Lung (tissue), 12 donors: ENCODE measurements around the gene TMEM53. TPM values are rescaled to one million over a fixed set of nuclear protein-coding genes. Genes with fewer than 3 reads are reported as not detected.
A peak's percentile ranks its signal among the peaks of the same experiment; 100 is the strongest.

ENCODE experiments used
- ATAC-seq: fragments of 200-7000 bp; cut with Tn5 transposase; one replicate; pipeline ENCODE4 v1.9.1; 2020; ENCODE audit warnings: moderate number of reproducible peaks; ENCODE audit not compliant: insufficient read depth, low FRiP score
- DNase-seq, 3 donors: peaks; one replicate each; pipeline ENCODE4 v3.0.0-alpha.2; 2013 to 2017
- H3K27ac ChIP-seq, 2 donors: one replicate each; pipeline ENCODE4 v1.5.1; 2013; ENCODE audit warnings: mild to moderate bottlenecking in 2 of 2, moderate library complexity in 2 of 2, control low read depth in 1 of 2, inconsistent platforms in 1 of 2, low read depth in 1 of 2, low read length in 1 of 2
- H3K27me3 ChIP-seq, 3 donors: one replicate each; pipeline ENCODE4 v1.5.1; 2013; ENCODE audit warnings: low read length in 2 of 3; ENCODE audit not compliant: control insufficient read depth in 3 of 3, insufficient read depth in 3 of 3
- H3K36me3 ChIP-seq, 4 donors: one replicate each; pipeline ENCODE4 v1.5.1; 2013; ENCODE audit warnings: low read length in 4 of 4, mild to moderate bottlenecking in 1 of 4, moderate library complexity in 1 of 4; ENCODE audit not compliant: control insufficient read depth in 4 of 4, insufficient read depth in 4 of 4
- H3K4me1 ChIP-seq, 5 donors: one replicate each; pipeline ENCODE4 v1.5.1; 2013; ENCODE audit warnings: low read length in 5 of 5, mild to moderate bottlenecking in 2 of 5, moderate library complexity in 1 of 5; ENCODE audit not compliant: control insufficient read depth in 5 of 5, insufficient read depth in 5 of 5
- H3K4me3 ChIP-seq: one replicate; pipeline ENCODE4 v1.5.1; 2013; ENCODE audit warnings: mild to moderate bottlenecking, control low read depth, moderate library complexity
- H3K9ac ChIP-seq, 2 donors: one replicate each; pipeline ENCODE4 v1.5.1; 2013; ENCODE audit warnings: low read length in 2 of 2, control low read depth in 1 of 2; ENCODE audit not compliant: insufficient read depth in 1 of 2
- H3K9me3 ChIP-seq, 4 donors: one replicate each; pipeline ENCODE4 v1.5.1; 2013; ENCODE audit warnings: low read length in 3 of 4, mild to moderate bottlenecking in 1 of 4, moderate library complexity in 1 of 4; ENCODE audit not compliant: control insufficient read depth in 4 of 4, insufficient read depth in 3 of 4
- WGBS, 2 donors: extraction: QIAGEN DNeasy Blood & Tissue Kit; methylation state at CpG; one replicate each; pipeline ENCODE4 v1.1.7; 2013; 5-methylcytosine and 5-hydroxymethylcytosine counted together
- polyA plus RNA-seq, 2 donors: library from polyadenylated mRNA; stranded (reverse); fragments of 200-250 nt; gene quantifications; one replicate each; pipeline ENCODE4 v1.2.1, GENCODE V29; 2013
- total RNA-seq, 2 donors: library from RNA; depleted of rRNA in 1 of 2; stranded (reverse); fragments of >200 nt in 1 of 2; gene quantifications; one replicate each; pipeline ENCODE4 v1.2.1, GENCODE V29; 2014 to 2021
- TF ChIP-seq, protein P1 (sequence below): IDR thresholded peaks from 2 replicates; pipeline ENCODE4 v1.5.1; 2012; ENCODE audit warnings: mild to moderate bottlenecking; ENCODE audit errors: control extremely low read depth, extremely low read depth
- donor health status: control.
- donor health status: control.
- donor health status: Bipolar disorder and iron deficiency.
- donor health status: healthy.
- donor health status: DM: yes; HTN: yes; CAD: no.

The TMEM53 gene
- total and polyA plus RNA-seq, 4 donors = 7.1 to 26.4 (median 18.4) TPM

DNA sequence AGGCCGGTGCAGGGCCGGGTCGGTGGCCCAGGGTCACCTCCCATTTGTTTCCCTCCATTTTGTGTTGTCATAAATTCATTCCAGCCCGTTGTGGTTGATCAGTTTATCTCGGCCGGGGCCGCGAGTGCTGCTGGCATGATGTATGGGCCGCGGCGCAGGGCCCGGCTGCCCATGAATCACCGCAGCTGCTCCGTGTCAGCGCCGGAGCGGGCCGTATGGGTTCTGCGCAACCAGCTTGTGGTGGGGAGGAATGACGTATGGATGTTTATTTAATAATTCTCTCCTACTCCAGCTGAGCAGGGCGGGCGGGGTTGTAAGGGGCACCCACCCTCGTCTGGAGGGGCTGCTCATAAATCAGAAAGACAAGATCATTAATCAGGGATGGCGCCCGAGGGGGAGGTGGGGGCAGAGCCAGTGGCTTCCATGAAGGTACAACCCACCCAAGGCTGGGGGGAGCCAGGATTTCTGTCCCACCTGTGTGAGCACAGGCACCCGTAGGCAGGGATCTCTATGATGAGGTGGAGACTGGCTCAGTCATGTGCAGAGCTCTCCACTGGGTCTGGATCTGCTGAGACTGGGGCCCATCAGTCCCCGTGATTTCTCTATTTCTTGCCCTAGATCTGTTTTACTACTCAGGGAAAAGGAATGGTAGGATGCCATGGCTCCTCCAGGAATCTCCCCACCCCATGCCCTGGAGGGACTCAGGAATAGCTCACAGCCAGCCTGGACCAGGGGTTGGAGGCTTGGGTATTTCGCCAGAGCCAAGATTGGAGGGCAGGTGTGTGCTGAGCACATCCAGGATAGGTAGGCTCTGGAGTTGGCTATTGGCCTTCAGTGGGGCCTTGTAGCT is 27.8 kb downstream of the TMEM53 start:
- ATAC-seq (no peak), DNase-seq (peak; percentile 43 to 59 (median 43))
- no peaks in the 10 kb centered on the region for H3K27me3 ChIP-seq
- peaks cover 13 to 92% (median 27%) of the 10 kb centered on the region in 4 donors for H3K36me3 ChIP-seq
- H3K9ac ChIP-seq = no peak overlapping the region
- H3K4me1 ChIP-seq = peaks cover 0 to 24% (median 0%) of the 10 kb centered on the region in 5 donors
- H3K9me3 ChIP-seq = no peaks in the 10 kb centered on the region
- TF ChIP-seq, protein P1, sequence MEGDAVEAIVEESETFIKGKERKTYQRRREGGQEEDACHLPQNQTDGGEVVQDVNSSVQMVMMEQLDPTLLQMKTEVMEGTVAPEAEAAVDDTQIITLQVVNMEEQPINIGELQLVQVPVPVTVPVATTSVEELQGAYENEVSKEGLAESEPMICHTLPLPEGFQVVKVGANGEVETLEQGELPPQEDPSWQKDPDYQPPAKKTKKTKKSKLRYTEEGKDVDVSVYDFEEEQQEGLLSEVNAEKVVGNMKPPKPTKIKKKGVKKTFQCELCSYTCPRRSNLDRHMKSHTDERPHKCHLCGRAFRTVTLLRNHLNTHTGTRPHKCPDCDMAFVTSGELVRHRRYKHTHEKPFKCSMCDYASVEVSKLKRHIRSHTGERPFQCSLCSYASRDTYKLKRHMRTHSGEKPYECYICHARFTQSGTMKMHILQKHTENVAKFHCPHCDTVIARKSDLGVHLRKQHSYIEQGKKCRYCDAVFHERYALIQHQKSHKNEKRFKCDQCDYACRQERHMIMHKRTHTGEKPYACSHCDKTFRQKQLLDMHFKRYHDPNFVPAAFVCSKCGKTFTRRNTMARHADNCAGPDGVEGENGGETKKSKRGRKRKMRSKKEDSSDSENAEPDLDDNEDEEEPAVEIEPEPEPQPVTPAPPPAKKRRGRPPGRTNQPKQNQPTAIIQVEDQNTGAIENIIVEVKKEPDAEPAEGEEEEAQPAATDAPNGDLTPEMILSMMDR = no peak
- WGBS, 2 donors = 88 to 90% methylated on average over 28 of the region's 28 CpGs
- no peak overlapping the region for H3K4me3 ChIP-seq
- H3K27ac ChIP-seq = peak overlapping the region in 1 of 2 donors; percentile 1

DNA sequence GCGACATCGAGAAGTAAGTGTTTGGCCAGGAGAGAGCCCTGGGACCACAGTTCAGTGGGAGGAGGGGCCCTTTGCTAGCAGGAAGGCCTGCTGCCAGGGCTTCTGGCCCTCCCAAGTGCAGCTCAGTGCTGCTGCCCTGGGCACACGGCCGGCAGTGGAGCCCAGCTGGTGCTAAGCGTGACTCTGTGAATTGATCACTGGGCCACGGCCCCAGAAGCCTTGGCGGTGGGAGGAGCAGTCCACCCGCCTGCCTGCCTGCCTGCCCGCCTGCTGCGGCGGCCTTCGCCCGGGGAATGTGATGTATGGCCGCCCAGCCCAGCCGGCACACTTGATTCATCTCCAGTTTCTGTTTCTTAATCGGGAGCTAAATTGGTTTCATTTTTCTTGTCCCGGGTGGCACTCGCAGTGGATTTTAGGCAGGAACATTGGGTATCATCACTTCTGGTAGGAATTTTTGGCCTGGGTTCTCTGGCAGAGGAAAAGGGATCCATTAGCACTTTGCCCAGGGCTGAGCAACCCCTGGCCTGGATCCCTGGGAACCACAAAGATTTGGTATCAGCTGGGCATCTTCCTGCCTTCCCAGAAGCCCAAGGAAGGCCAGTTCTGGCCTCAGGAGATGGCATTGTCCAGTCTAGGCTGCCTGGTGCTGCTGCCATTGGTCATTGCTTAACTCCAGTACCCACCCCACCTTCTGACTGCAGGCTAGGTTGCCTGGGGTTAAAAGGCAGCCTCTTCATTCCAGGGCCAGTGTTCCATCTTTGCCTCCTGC is 28.6 kb downstream of the TMEM53 start:
- no peaks in the 10 kb centered on the region for H3K27me3 ChIP-seq
- DNase-seq (peak; percentile 70 to 79 (median 74)), ATAC-seq (no peak)
- H3K9ac ChIP-seq = no peak overlapping the region
- TF ChIP-seq, protein P1 = no peak
- 84 to 92% methylated on average over 18 of the region's 18 CpGs for WGBS, 2 donors
- H3K9me3 ChIP-seq = no peaks in the 10 kb centered on the region
- H3K27ac ChIP-seq = no peak overlapping the region
- H3K4me3 ChIP-seq = no peak overlapping the region
- peaks cover 0 to 24% (median 0%) of the 10 kb centered on the region in 5 donors for H3K4me1 ChIP-seq
- H3K36me3 ChIP-seq = peaks cover 15 to 93% (median 27%) of the 10 kb centered on the region in 4 donors

DNA sequence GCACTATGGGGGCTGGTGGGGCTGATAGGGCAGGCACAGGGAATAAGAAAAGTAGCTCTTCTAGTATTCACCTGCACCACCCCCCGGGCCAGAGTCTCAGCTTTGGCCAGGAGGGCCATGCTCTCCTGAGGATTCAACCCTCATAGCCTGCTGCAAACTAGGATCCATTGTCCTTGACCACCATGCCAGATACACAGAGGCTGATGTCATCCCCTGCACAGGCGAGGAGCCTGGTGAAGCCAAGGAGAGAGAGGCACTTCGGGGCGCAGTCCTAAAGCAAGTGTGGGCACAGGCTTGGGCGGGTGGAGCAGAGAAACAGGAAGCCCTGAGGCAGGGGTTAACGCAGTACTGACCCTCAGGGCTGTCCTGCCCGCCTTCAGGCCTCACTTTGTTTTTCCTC is 29.5 kb downstream of the TMEM53 start:
- TF ChIP-seq, protein P1 = no peak
- no peaks in the 10 kb centered on the region for H3K27me3 ChIP-seq
- H3K4me3 ChIP-seq = no peak overlapping the region
- DNase-seq = no peak
- H3K36me3 ChIP-seq = peaks cover 18 to 92% (median 28%) of the 10 kb centered on the region in 4 donors
- H3K9ac ChIP-seq = no peak overlapping the region
- peaks cover 0 to 24% (median 0%) of the 10 kb centered on the region in 5 donors for H3K4me1 ChIP-seq
- WGBS, 2 donors = 93 to 94% methylated on average over 7 of the region's 7 CpGs
- no peak for ATAC-seq
- H3K9me3 ChIP-seq = no peaks in the 10 kb centered on the region
- H3K27ac ChIP-seq = no peak overlapping the region
